Epithelial cell of esophagus (primary cell): ENCODE results near the gene FAM234B.

Experiments
- DNase-seq: peaks from one replicate; pipeline ENCODE4 v3.0.0; 2010; ENCODE audit warnings: low read depth
- H3K4me3 ChIP-seq: 2 replicates; pipeline ENCODE4 v1.5.1; 2011; ENCODE audit warnings: mild to moderate bottlenecking, low read length, control low read depth
- CTCF ChIP-seq: IDR thresholded peaks from 2 replicates; pipeline ENCODE4 v1.5.1; 2011; ENCODE audit warnings: low read depth, mild to moderate bottlenecking, low read length, control low read depth, inconsistent platforms; ENCODE audit not compliant: insufficient read depth; ENCODE audit errors: missing control alignments

The FAM234B gene

GRCh38 chr12:13116259-13116658 lies 72.1 kb downstream of the FAM234B start:
- DNase-seq, result no peak
- H3K4me3 ChIP-seq, result no peak overlapping the region
- no peak for TF ChIP-seq CTCF

GRCh38 chr12:13117029-13117428 lies 72.8 kb downstream of the FAM234B start:
- no peak overlapping the region for H3K4me3 ChIP-seq
- TF ChIP-seq CTCF, result no peak
- no peak for DNase-seq

- H3K4me3 ChIP-seq, result no peak overlapping the region
- TF ChIP-seq CTCF, result no peak
- DNase-seq, result no peak
Observed at GRCh38 chr12:13119826-13120225, 75.6 kb downstream of the FAM234B start.

GRCh38 chr12:13120413-13120812 lies 76.2 kb downstream of the FAM234B start:
- H3K4me3 ChIP-seq, result no peak overlapping the region

GRCh38 chr12:13121568-13121967 lies 77.4 kb downstream of the FAM234B start:
- TF ChIP-seq CTCF, result no peak

More at GRCh38 chr12:13120413-13120812, 76.2 kb downstream of the FAM234B start:
- DNase-seq, result no peak
- TF ChIP-seq CTCF, result no peak

GRCh38 chr12:13124656-13125505 lies 80.7 kb downstream of the FAM234B start:
- no peak for TF ChIP-seq CTCF
- peak; percentile 78 for DNase-seq
- no peak overlapping the region for H3K4me3 ChIP-seq

More at GRCh38 chr12:13121568-13121967, 77.4 kb downstream of the FAM234B start:
- no peak for DNase-seq
- no peak overlapping the region for H3K4me3 ChIP-seq

GRCh38 chr12:13125996-13126395 lies 81.8 kb downstream of the FAM234B start:
- H3K4me3 ChIP-seq, result no peak overlapping the region
- TF ChIP-seq CTCF, result no peak
- DNase-seq, result no peak
